Endothelial cell of umbilical vein (primary cell): ENCODE measurements around the gene SPAG8.

Experiments
- EZH2 ChIP-seq: IDR thresholded peaks from 2 replicates; pipeline ENCODE4 v1.6.1; 2012; ENCODE audit warnings: borderline replicate concordance, low read depth, mild to moderate bottlenecking, moderate library complexity, low read length, inconsistent platforms; ENCODE audit not compliant: severe bottlenecking
- GATA2 ChIP-seq: IDR thresholded peaks from 2 replicates; pipeline ENCODE4 v1.7.0; 2011; ENCODE audit warnings: low read depth, mild to moderate bottlenecking, moderate library complexity, mixed read lengths, low read length; ENCODE audit not compliant: insufficient read length, insufficient read depth
- JUN ChIP-seq: IDR thresholded peaks from 2 replicates; pipeline ENCODE4 v1.6.1; 2011; ENCODE audit warnings: borderline replicate concordance, low read depth; ENCODE audit not compliant: insufficient read length, insufficient read depth
- MYC ChIP-seq: IDR thresholded peaks from one replicate; pipeline ENCODE4 v1.6.1; 2011; ENCODE audit warnings: mild to moderate bottlenecking, low read depth, low read length
- POLR2A ChIP-seq: IDR thresholded peaks from 2 replicates; pipeline ENCODE4 v1.6.1; 2012; ENCODE audit warnings: low read depth, mild to moderate bottlenecking, control low read depth, low read length
- POLR2AphosphoS5 ChIP-seq: IDR thresholded peaks from 2 replicates; pipeline ENCODE4 v1.6.1; 2012; ENCODE audit warnings: low read depth, mild to moderate bottlenecking, control low read depth, low read length, moderate library complexity; ENCODE audit not compliant: insufficient read depth
- TF ChIP-seq, protein P1 (sequence below), 2 donors: IDR thresholded peaks; 1 replicate in 1 of 2; 2 replicates in 1 of 2; pipeline ENCODE4 v1.5.1; 2011; ENCODE audit warnings: low read length in 2 of 2, mild to moderate bottlenecking in 2 of 2, moderate library complexity in 2 of 2, control low read depth in 1 of 2, inconsistent platforms in 1 of 2, low read depth in 1 of 2; ENCODE audit not compliant: insufficient read depth in 1 of 2; ENCODE audit errors: extremely low read depth in 1 of 2

DNA sequence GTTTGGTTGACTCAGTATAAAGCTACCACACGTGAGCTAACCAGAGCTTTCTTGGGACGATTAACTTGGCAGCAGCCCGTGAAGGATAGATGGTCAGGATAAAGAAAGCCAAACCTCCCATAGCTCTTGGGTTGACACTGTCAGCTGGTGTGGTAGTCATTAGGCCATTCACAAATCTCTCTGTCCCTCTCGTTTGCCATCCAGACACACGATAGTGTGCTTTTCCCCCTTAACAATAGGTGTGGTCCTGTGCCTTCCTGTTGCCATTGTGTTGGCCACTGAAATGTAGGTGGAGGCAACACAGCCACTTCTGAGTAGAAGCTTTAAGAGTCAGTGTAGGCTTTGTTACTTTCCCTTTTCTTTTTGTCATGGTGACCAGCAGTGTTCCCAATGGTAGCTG is 46.4 kb upstream of the SPAG8 start:
- TF ChIP-seq, protein P1, sequence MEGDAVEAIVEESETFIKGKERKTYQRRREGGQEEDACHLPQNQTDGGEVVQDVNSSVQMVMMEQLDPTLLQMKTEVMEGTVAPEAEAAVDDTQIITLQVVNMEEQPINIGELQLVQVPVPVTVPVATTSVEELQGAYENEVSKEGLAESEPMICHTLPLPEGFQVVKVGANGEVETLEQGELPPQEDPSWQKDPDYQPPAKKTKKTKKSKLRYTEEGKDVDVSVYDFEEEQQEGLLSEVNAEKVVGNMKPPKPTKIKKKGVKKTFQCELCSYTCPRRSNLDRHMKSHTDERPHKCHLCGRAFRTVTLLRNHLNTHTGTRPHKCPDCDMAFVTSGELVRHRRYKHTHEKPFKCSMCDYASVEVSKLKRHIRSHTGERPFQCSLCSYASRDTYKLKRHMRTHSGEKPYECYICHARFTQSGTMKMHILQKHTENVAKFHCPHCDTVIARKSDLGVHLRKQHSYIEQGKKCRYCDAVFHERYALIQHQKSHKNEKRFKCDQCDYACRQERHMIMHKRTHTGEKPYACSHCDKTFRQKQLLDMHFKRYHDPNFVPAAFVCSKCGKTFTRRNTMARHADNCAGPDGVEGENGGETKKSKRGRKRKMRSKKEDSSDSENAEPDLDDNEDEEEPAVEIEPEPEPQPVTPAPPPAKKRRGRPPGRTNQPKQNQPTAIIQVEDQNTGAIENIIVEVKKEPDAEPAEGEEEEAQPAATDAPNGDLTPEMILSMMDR (IDR thresholded peaks at IDR 0.05; ENCODE audit: extremely low read depth in 1 of 2, insufficient read depth in 1 of 2, low read depth in 1 of 2, low read length in 2 of 2), result no peak
- TF ChIP-seq POLR2A (no peak), POLR2AphosphoS5 (no peak), EZH2 (no peak), MYC (no peak), JUN (no peak), GATA2 (no peak)
